HG03469 (cell line): Measurements from ENCODE around the gene SHOC2.

Source experiments
- ATAC-seq: cut with Tn5 transposase; IDR thresholded peaks from one replicate; pipeline ENCODE4 v1.9.1; 2021; ENCODE audit warnings: mild to moderate bottlenecking, moderate library complexity, moderate number of reproducible peaks; ENCODE audit not compliant: unreplicated experiment

The SHOC2 gene

GRCh38 chr10:111037858-111038257 lies 118.5 kb downstream of the SHOC2 start:
- ATAC-seq: no peak

GRCh38 chr10:111039522-111039921 lies 120.1 kb downstream of the SHOC2 start:
- no peak for ATAC-seq

GRCh38 chr10:111057006-111057405 lies 137.6 kb downstream of the SHOC2 start:
- ATAC-seq: no peak
